ENCODE results near the gene QPCT. TPM values are rescaled to one million over a fixed set of nuclear protein-coding genes. Genes with fewer than 3 reads are reported as not detected.

QPCT gene
- total RNA-seq, 4 donors from 2014 or later, result 1.5 to 4.8 (median 3.1) TPM

GRCh38 chr2:37422816-37423215 is 78.4 kb downstream of the QPCT start:
- WGBS, 2 donors, result 91 to 97% methylated on average over 4 of the region's 4 CpGs

More at GRCh38 chr2:37422816-37423215, 78.4 kb downstream of the QPCT start:
- TF ChIP-seq POLR2A (IDR thresholded peaks at IDR 0.05) (no peak), EP300 (IDR thresholded peaks at IDR 0.05) (no peak), CTCF (IDR thresholded peaks at IDR 0.05) (no peak)
- Histone ChIP-seq H3K4me3 (no peak overlapping the region), H3K27ac (no peak overlapping the region), H3K4me1 (no peaks in the 10 kb centered on the region), H3K36me3 (no peaks in the 10 kb centered on the region), H3K27me3 (no peaks in the 10 kb centered on the region), H3K9me3 (no peaks in the 10 kb centered on the region)
- no peak for DNase-seq (ENCODE audit: low spot score in 2 of 2)

Small RNA genes within 50 kb of the gene (small RNA-seq; reads per million reads assigned to genes)
- not detected for gene RNU6-939P

Other genes with a start within 250 kb of the QPCT start
- gene EIF2AK2, start 187.7 kb upstream of the QPCT start, total RNA-seq, result 10 to 100 TPM; 21.6 to 36.0 (median 25.7) TPM
- not detected for gene SULT6B1, start 156.0 kb upstream of the QPCT start, total RNA-seq
- gene CEBPZOS, start 148.1 kb upstream of the QPCT start, total RNA-seq, result 10 to 100 TPM; 18.0 to 28.2 (median 21.8) TPM
- gene CEBPZ, start 113.0 kb upstream of the QPCT start, total RNA-seq, result 10 to 100 TPM; 25.3 to 37.9 (median 29.0) TPM
- gene NDUFAF7, start 113.0 kb upstream of the QPCT start, total RNA-seq, result 10 to 100 TPM; 14.7 to 23.4 (median 19.1) TPM
- 10 to 100 TPM; 39.0 to 57.3 (median 54.4) TPM for gene PRKD3, start 19.8 kb upstream of the QPCT start, total RNA-seq

Data from tibial nerve (tissue), 4 donors.